ENCODE results near the gene CREB5. TPM values are rescaled to one million over a fixed set of nuclear protein-coding genes. Genes with fewer than 3 reads are reported as not detected.

Gene CREB5
- total RNA-seq, 4 donors from 2014 or later: 7.8 to 29.9 (median 12.9) TPM

DNA sequence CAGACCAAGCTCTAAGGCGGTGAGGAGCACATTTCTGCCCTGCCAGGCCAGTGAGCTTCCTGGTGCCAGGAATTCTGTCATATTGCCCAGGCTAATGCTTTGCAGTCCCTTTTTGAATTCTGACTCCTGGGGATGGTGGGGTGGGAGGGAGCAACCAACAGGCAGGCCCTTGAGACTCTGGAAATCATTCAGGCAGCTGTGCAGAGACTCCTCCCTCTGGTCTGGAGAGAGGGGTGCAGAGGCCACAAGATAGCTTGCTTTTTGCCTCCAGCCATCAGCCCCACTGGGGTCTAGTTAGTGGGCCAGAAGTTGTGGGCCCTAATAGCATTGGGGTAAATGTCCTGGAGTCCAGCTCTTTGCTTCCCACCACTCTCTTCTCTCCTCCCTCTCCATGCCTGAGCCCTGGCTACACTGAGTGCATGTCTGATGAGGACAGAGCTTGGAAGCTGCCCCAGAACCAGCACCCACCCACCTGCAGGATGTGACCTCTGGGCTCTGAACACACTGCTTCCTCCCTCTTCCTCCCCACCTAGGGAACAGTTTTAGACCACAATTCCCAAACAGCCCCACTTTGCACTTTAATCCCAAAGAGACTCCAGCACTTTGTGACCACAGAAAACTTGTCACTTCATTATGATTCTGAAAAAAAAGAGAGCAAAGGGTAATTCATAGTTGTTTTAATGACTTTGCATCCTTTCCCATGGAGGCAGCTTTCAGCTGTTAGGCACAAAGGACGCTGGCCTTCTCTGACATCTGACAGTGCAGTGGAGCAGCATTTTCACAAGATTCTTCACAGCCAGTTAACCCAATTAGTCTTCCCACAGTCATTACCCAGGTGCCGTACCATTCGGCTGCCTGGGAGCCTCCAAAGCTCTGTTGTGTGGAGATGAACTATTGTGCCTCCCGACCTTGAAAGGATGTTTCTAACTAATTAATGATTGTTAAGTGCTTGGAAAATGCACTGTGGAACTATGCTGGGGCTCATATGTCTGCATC lies 283.3 kb downstream of the CREB5 start:
- Histone ChIP-seq H3K27me3 (no peaks in the 10 kb centered on the region), H3K4me1 (peaks cover 0 to 28% (median 9%) of the 10 kb centered on the region in 3 donors), H3K9me3 (no peaks in the 10 kb centered on the region), H3K36me3 (no peaks in the 10 kb centered on the region), H3K4me3 (no peak overlapping the region), H3K27ac (peak overlapping the region in 2 of 4 donors; percentile 20 to 34)
- WGBS, 2 donors (ENCODE audit: low coverage in 1 of 2): 33 to 73% methylated on average over 1 to 4 of the region's 5 CpGs
- peak; percentile 66 for ATAC-seq
- no peak for TF ChIP-seq POLR2AphosphoS5 (IDR thresholded peaks at IDR 0.05)
- TF ChIP-seq POLR2A (IDR thresholded peaks at IDR 0.05): no peak
- TF ChIP-seq, protein P1, sequence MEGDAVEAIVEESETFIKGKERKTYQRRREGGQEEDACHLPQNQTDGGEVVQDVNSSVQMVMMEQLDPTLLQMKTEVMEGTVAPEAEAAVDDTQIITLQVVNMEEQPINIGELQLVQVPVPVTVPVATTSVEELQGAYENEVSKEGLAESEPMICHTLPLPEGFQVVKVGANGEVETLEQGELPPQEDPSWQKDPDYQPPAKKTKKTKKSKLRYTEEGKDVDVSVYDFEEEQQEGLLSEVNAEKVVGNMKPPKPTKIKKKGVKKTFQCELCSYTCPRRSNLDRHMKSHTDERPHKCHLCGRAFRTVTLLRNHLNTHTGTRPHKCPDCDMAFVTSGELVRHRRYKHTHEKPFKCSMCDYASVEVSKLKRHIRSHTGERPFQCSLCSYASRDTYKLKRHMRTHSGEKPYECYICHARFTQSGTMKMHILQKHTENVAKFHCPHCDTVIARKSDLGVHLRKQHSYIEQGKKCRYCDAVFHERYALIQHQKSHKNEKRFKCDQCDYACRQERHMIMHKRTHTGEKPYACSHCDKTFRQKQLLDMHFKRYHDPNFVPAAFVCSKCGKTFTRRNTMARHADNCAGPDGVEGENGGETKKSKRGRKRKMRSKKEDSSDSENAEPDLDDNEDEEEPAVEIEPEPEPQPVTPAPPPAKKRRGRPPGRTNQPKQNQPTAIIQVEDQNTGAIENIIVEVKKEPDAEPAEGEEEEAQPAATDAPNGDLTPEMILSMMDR (IDR thresholded peaks at IDR 0.05): no peak
- TF ChIP-seq EP300 (IDR thresholded peaks at IDR 0.05): no peak

DNA sequence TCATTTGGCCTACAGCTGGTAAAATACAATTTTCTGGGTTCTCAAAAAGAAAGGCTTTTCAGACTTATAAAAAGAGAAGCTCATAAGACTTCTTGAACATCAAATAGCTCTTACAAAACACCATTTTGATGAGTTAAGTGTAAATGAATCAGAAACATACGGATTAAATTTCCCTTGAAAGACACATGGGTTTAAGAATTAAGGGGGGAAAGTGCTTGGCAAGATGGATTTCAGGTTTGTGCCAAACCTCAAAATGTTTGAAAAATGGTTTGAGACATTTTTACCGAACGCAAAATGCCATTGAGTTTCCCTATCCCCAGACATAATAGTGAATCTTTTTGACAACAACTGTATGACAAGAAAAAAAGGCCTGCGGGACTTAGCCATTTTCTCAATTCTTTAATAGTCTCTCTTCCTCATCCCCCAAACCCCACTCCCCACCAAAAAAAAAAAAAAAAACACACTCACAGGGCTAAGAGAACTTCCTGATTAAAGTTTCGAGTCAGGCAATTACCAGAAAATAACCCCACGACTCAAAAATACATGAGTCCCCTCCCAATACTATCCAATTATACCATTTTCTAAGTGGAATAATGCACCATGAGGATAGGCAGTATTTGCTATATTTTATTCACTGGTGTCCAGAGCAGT lies 285.7 kb downstream of the CREB5 start:
- TF ChIP-seq POLR2A (IDR thresholded peaks at IDR 0.05) (no peak), POLR2AphosphoS5 (IDR thresholded peaks at IDR 0.05) (no peak), EP300 (IDR thresholded peaks at IDR 0.05) (no peak)
- TF ChIP-seq, protein P1 (IDR thresholded peaks at IDR 0.05): no peak
- Histone ChIP-seq H3K27me3 (no peaks in the 10 kb centered on the region), H3K27ac (peak overlapping the region in 1 of 4 donors; percentile 12), H3K4me3 (no peak overlapping the region), H3K9me3 (no peaks in the 10 kb centered on the region), H3K36me3 (no peaks in the 10 kb centered on the region), H3K4me1 (peaks cover 0 to 52% (median 16%) of the 10 kb centered on the region in 3 donors)
- no peak for ATAC-seq
- WGBS, 2 donors (ENCODE audit: low coverage in 1 of 2): 64 to 68% methylated on average over 6 of the region's 6 CpGs

DNA sequence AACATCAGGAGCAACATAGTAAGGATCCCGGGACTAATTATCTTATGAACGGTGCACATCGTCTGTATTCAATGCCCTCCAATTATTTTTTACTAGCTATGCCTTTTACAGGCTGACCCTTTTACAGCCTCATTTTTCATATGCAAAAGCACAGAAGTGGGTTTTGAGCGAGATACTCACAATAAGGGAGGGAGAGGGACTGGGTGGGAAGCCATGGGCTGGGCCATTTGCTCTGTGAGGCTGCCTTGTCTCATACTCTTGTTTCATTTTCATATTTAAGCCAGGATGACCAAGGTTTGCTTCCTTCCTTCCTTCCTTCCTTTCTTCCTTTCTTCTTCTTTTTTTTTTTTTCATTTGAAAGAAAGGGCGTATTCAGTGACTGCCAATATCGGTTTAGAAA lies 286.5 kb downstream of the CREB5 start:
- Histone ChIP-seq H3K4me1 (peaks cover 0 to 56% (median 16%) of the 10 kb centered on the region in 3 donors), H3K4me3 (peak overlapping the region in 1 of 2 donors; percentile 18)

DNA sequence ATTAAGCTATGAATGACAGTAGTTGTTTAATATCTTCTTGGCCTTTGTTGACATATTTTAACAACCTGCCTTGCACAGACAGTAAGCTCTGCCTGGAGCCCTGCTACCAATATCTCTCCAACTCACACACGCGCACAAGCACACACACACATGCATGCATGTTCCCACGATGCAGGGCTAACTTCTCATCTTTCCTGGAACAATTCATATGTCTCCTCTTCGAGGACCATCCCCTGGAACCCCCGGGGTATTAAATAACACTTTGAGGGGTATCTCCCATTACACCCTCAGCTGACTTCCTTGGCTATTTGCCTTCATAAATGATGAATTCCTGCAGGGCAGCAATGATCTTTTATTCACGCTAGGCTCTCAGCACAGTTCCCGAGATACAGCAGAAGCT lies 287.8 kb downstream of the CREB5 start:
- H3K27me3 ChIP-seq: no peaks in the 10 kb centered on the region
- no peaks in the 10 kb centered on the region for H3K36me3 ChIP-seq
- TF ChIP-seq, protein P1 (IDR thresholded peaks at IDR 0.05): no peak
- TF ChIP-seq EP300 (IDR thresholded peaks at IDR 0.05): no peak
- no peak for TF ChIP-seq POLR2AphosphoS5 (IDR thresholded peaks at IDR 0.05)
- no peak for TF ChIP-seq POLR2A (IDR thresholded peaks at IDR 0.05)
- ATAC-seq: no peak
- H3K4me1 ChIP-seq: peaks cover 0 to 55% (median 14%) of the 10 kb centered on the region in 3 donors
- no peak overlapping the region for H3K4me3 ChIP-seq
- H3K9me3 ChIP-seq: no peaks in the 10 kb centered on the region
- H3K27ac ChIP-seq: peak overlapping the region in 2 of 4 donors; percentile 2 to 32
- WGBS, 2 donors (ENCODE audit: low coverage in 1 of 2): 51 to 80% methylated on average over 7 of the region's 7 CpGs

More for the DNA sequence above, 286.5 kb downstream of the CREB5 start:
- no peaks in the 10 kb centered on the region for H3K9me3 ChIP-seq
- ATAC-seq: no peak
- H3K27me3 ChIP-seq: no peaks in the 10 kb centered on the region
- peak overlapping the region in 1 of 4 donors; percentile 12 for H3K27ac ChIP-seq
- no peaks in the 10 kb centered on the region for H3K36me3 ChIP-seq
- WGBS, 2 donors (ENCODE audit: low coverage in 1 of 2): 54 to 64% methylated on average over 4 to 6 of the region's 6 CpGs
- TF ChIP-seq EP300 (IDR thresholded peaks at IDR 0.05) (no peak), POLR2A (IDR thresholded peaks at IDR 0.05) (no peak), POLR2AphosphoS5 (IDR thresholded peaks at IDR 0.05) (no peak)
- TF ChIP-seq, protein P1 (IDR thresholded peaks at IDR 0.05): no peak
